DND-41 (cell line): Measurements from ENCODE around the gene INHBA.

Experiments
- ATAC-seq: fragments of 200-7000 bp; cut with Tn5 transposase; 3 replicates; pipeline ENCODE4 v1.9.1; 2021; ENCODE audit warnings: low read depth; ENCODE audit not compliant: insufficient read depth
- DNase-seq: peaks from one replicate; pipeline ENCODE4 v3.0.0-alpha.2; 2020
- H2AFZ ChIP-seq: 2 replicates; pipeline ENCODE4 v1.6.0; 2012; ENCODE audit warnings: low read depth, low read length
- H3K27ac ChIP-seq: 2 replicates; pipeline ENCODE4 v1.5.1; 2012; ENCODE audit warnings: low read length, inconsistent platforms
- H3K27me3 ChIP-seq: fragments of 200-600 bp; sonication (generic); 2 replicates; pipeline ENCODE4 v1.6.0; 2012; ENCODE audit warnings: low read length, mild to moderate bottlenecking, inconsistent platforms; ENCODE audit not compliant: insufficient read depth, poor library complexity
- H3K36me3 ChIP-seq: 2 replicates; pipeline ENCODE4 v1.5.1; 2012; ENCODE audit warnings: low read length, inconsistent platforms; ENCODE audit not compliant: insufficient read depth
- H3K4me1 ChIP-seq: 2 replicates; pipeline ENCODE4 v1.5.1; 2012; ENCODE audit warnings: mild to moderate bottlenecking, low read length; ENCODE audit not compliant: insufficient read depth
- H3K4me2 ChIP-seq: 2 replicates; pipeline ENCODE4 v1.6.0; 2012; ENCODE audit warnings: mild to moderate bottlenecking, moderate library complexity, low read length, inconsistent platforms; ENCODE audit not compliant: insufficient read depth
- H3K4me3 ChIP-seq, 2 experiments: fragments of 200-600 bp in 1 of 2; shearing (Covaris generic) in 1 of 2; 2 replicates each; pipeline ENCODE4 v1.5.1; 2012 to 2016; ENCODE audit warnings: inconsistent platforms in 2 of 2, low read length in 2 of 2, mild to moderate bottlenecking in 2 of 2, low read depth in 1 of 2, moderate library complexity in 1 of 2
- H3K79me2 ChIP-seq: 2 replicates; pipeline ENCODE4 v1.6.0; 2012; ENCODE audit warnings: low read length, inconsistent platforms; ENCODE audit not compliant: insufficient read depth
- H3K9ac ChIP-seq: 2 replicates; pipeline ENCODE4 v1.6.0; 2012; ENCODE audit warnings: low read depth, mild to moderate bottlenecking, inconsistent platforms, low read length, moderate library complexity
- H3K9me3 ChIP-seq: 2 replicates; pipeline ENCODE4 v1.5.1; 2012; ENCODE audit warnings: low read length, moderate library complexity, mild to moderate bottlenecking, inconsistent platforms; ENCODE audit not compliant: insufficient read depth, severe bottlenecking
- H4K20me1 ChIP-seq: 2 replicates; pipeline ENCODE4 v1.6.0; 2012; ENCODE audit warnings: low read length; ENCODE audit not compliant: insufficient read depth
- CTCF ChIP-seq: IDR thresholded peaks from 2 replicates; pipeline ENCODE4 v1.5.1; 2012; ENCODE audit warnings: borderline replicate concordance, low read length, moderate library complexity, mild to moderate bottlenecking; ENCODE audit not compliant: poor library complexity, severe bottlenecking; ENCODE audit errors: extremely low read depth
- EZH2 ChIP-seq: IDR thresholded peaks from 3 replicates; pipeline ENCODE4 v1.6.1; 2012; ENCODE audit warnings: borderline replicate concordance, low read depth, mild to moderate bottlenecking, moderate library complexity, low read length, inconsistent platforms; ENCODE audit not compliant: severe bottlenecking

The INHBA gene

GRCh38 chr7:41652267-41652666, 50.6 kb downstream of the INHBA start:
- no peak for ATAC-seq
- no peak for DNase-seq

GRCh38 chr7:41648501-41648900, 54.4 kb downstream of the INHBA start:
- Histone ChIP-seq H3K79me2 (no peaks in the 10 kb centered on the region), H3K36me3 (no peaks in the 10 kb centered on the region), H3K4me2 (no peak overlapping the region), H3K9me3 (no peaks in the 10 kb centered on the region), H3K27me3 (no peaks in the 10 kb centered on the region), H2AFZ (no peak overlapping the region), H3K4me3 (no peak overlapping the region), H3K9ac (no peak overlapping the region), H3K27ac (no peak overlapping the region), H3K4me1 (no peaks in the 10 kb centered on the region), H4K20me1 (no peaks in the 10 kb centered on the region)
- DNase-seq (no peak), ATAC-seq (no peak)
- TF ChIP-seq EZH2, result no peak
- TF ChIP-seq CTCF, result no peak

More at GRCh38 chr7:41652267-41652666, 50.6 kb downstream of the INHBA start:
- H3K27me3 ChIP-seq, result no peaks in the 10 kb centered on the region
- no peak overlapping the region for H3K4me3 ChIP-seq
- no peak overlapping the region for H2AFZ ChIP-seq
- no peaks in the 10 kb centered on the region for H3K79me2 ChIP-seq
- no peak overlapping the region for H3K27ac ChIP-seq
- no peak overlapping the region for H3K9ac ChIP-seq
- H3K4me1 ChIP-seq, result no peaks in the 10 kb centered on the region
- H3K4me2 ChIP-seq, result no peak overlapping the region
- H3K36me3 ChIP-seq, result no peaks in the 10 kb centered on the region
- no peaks in the 10 kb centered on the region for H3K9me3 ChIP-seq
- no peak for TF ChIP-seq CTCF
- TF ChIP-seq EZH2, result no peak
- no peaks in the 10 kb centered on the region for H4K20me1 ChIP-seq

GRCh38 chr7:41643616-41644015, 59.3 kb downstream of the INHBA start:
- no peaks in the 10 kb centered on the region for H3K79me2 ChIP-seq
- H3K9me3 ChIP-seq, result no peaks in the 10 kb centered on the region
- no peak overlapping the region for H3K4me2 ChIP-seq
- H3K4me1 ChIP-seq, result no peaks in the 10 kb centered on the region
- H3K27ac ChIP-seq, result no peak overlapping the region
- no peak for ATAC-seq
- H4K20me1 ChIP-seq, result no peaks in the 10 kb centered on the region
- H3K36me3 ChIP-seq, result no peaks in the 10 kb centered on the region
- H3K9ac ChIP-seq, result no peak overlapping the region
- DNase-seq, result no peak
- no peak overlapping the region for H2AFZ ChIP-seq
- H3K4me3 ChIP-seq, result no peak overlapping the region
- TF ChIP-seq EZH2, result no peak
- TF ChIP-seq CTCF, result no peak
- no peaks in the 10 kb centered on the region for H3K27me3 ChIP-seq

- Histone ChIP-seq H3K9me3 (no peaks in the 10 kb centered on the region), H3K27me3 (no peaks in the 10 kb centered on the region), H3K79me2 (no peaks in the 10 kb centered on the region), H3K9ac (no peak overlapping the region), H3K4me2 (no peak overlapping the region), H3K4me3 (no peak overlapping the region), H3K4me1 (no peaks in the 10 kb centered on the region), H2AFZ (no peak overlapping the region), H3K27ac (no peak overlapping the region), H3K36me3 (no peaks in the 10 kb centered on the region), H4K20me1 (no peaks in the 10 kb centered on the region)
- ATAC-seq (no peak), DNase-seq (no peak)
- TF ChIP-seq CTCF, result no peak
Observed at GRCh38 chr7:41641665-41642014, 61.2 kb downstream of the INHBA start.
